B cell (primary cell): Measurements from ENCODE around the gene TMX1. TPM values are rescaled to one million over a fixed set of nuclear protein-coding genes. Genes with fewer than 3 reads are reported as not detected.

Source experiments
- ATAC-seq: fragments of 200-7000 bp; cut with Tn5 transposase; one replicate; pipeline ENCODE4 v1.10.0; 2021; ENCODE audit warnings: low read depth, mild to moderate bottlenecking, moderate number of reproducible peaks, moderate library complexity
- CTCF ChIA-PET: fragments of 350-600 bp; sonication (Branson Sonifier 250); formaldehyde crosslinking; loops from one replicate; lab custom pipeline; 2021; ENCODE audit warnings: antibody characterized with exemption, inconsistent platforms; lab: Charles Lee
- POLR2A ChIA-PET: fragments of 350-600 bp; sonication (Branson Sonifier 250); formaldehyde crosslinking; loops from one replicate; lab custom pipeline; 2021; ENCODE audit warnings: antibody characterized with exemption; lab: Charles Lee
- DNase-seq: peaks from one replicate; pipeline ENCODE4 v3.0.0; 2013
- H2AFZ ChIP-seq: 2 replicates; pipeline ENCODE4 v1.6.1; 2012; ENCODE audit warnings: mild to moderate bottlenecking, low read depth, low read length; ENCODE audit not compliant: insufficient read depth, poor library complexity, severe bottlenecking
- H3K27ac ChIP-seq, 2 donors: 1 replicate in 1 of 2; 2 replicates in 1 of 2; pipeline ENCODE4 v1.5.1; 2012 to 2013; ENCODE audit warnings: low read length in 2 of 2, mild to moderate bottlenecking in 2 of 2, moderate library complexity in 1 of 2
- H3K27me3 ChIP-seq, 4 experiments: fragments of 200-600 bp in 1 of 4; sonication (generic) in 1 of 4; replicated peaks in 1 of 4; 1 replicate in 2 of 4; 2 replicates in 2 of 4; pipeline versions ENCODE4 v1.6.1 to v1.7.0; 2013 to 2016; ENCODE audit warnings: low read length in 3 of 4, mild to moderate bottlenecking in 2 of 4, mixed read lengths in 1 of 4, moderate library complexity in 1 of 4; ENCODE audit not compliant: insufficient read depth in 4 of 4, control insufficient read depth in 3 of 4; ENCODE audit errors: control extremely low read depth in 1 of 4
- H3K36me3 ChIP-seq, 2 experiments: replicated peaks in 1 of 2; 1 replicate in 1 of 2; 2 replicates in 1 of 2; pipeline versions ENCODE4 v1.6.1 to v1.7.1; 2013; ENCODE audit warnings: low read length in 1 of 2; ENCODE audit not compliant: insufficient read depth in 2 of 2, control insufficient read depth in 1 of 2; ENCODE audit errors: control extremely low read depth in 1 of 2, extremely low read depth in 1 of 2
- H3K4me1 ChIP-seq, 2 donors: fragments of 200-600 bp in 1 of 2; sonication (generic) in 1 of 2; 1 replicate in 1 of 2; 2 replicates in 1 of 2; pipeline versions ENCODE4 v1.5.1 to v1.6.1; 2013 to 2017; ENCODE audit warnings: low read length in 2 of 2; ENCODE audit not compliant: control insufficient read depth in 2 of 2, insufficient read depth in 2 of 2
- H3K4me2 ChIP-seq: replicated peaks from 2 replicates; pipeline ENCODE3; 2012; ENCODE audit warnings: mild to moderate bottlenecking, low read depth, low read length; ENCODE audit not compliant: poor library complexity, severe bottlenecking
- H3K4me3 ChIP-seq, 5 experiments: fragments of 200-600 bp in 1 of 5; sonication (generic) in 1 of 5; 1 replicate in 3 of 5; 2 replicates in 2 of 5; pipeline versions ENCODE4 v1.5.1 to v1.7.0; 2011 to 2016; ENCODE audit warnings: low read length in 4 of 5, mild to moderate bottlenecking in 4 of 5, low read depth in 2 of 5, control low read depth in 1 of 5, moderate library complexity in 1 of 5; ENCODE audit not compliant: insufficient read depth in 1 of 5; ENCODE audit errors: control extremely low read depth in 1 of 5, extremely low read depth in 1 of 5
- H3K79me2 ChIP-seq: fragments of 200-600 bp; sonication (generic); one replicate; pipeline ENCODE4 v1.6.0; 2016; ENCODE audit warnings: low read length; ENCODE audit not compliant: control insufficient read depth, insufficient read depth
- H3K9ac ChIP-seq: fragments of 200-600 bp; sonication (generic); 2 replicates; pipeline ENCODE4 v1.6.1; 2017; ENCODE audit warnings: mild to moderate bottlenecking, low read length, moderate library complexity
- H3K9me3 ChIP-seq, 3 donors: one replicate each; pipeline versions ENCODE4 v1.6.1 to v1.7.1; 2013; ENCODE audit warnings: low read length in 2 of 3; ENCODE audit not compliant: control insufficient read depth in 2 of 3, insufficient read depth in 1 of 3; ENCODE audit errors: control extremely low read depth in 1 of 3
- H4K20me1 ChIP-seq: 2 replicates; pipeline ENCODE4 v1.6.0; 2012; ENCODE audit warnings: mild to moderate bottlenecking, low read length; ENCODE audit not compliant: insufficient read depth, control insufficient read depth, poor library complexity, severe bottlenecking
- H3K27ac Mint-ChIP-seq: one replicate; pipeline ENCODE4 v1.8.0; 2021; ENCODE audit warnings: mixed read lengths
- H3K27me3 Mint-ChIP-seq: one replicate; pipeline ENCODE4 v1.8.0; 2021; ENCODE audit warnings: mixed read lengths
- H3K4me1 Mint-ChIP-seq: one replicate; pipeline ENCODE4 v1.8.0; 2021; ENCODE audit warnings: mixed read lengths
- H3K4me3 Mint-ChIP-seq: one replicate; pipeline ENCODE4 v1.8.0; 2021; ENCODE audit warnings: mixed read lengths
- H3K9me3 Mint-ChIP-seq: one replicate; pipeline ENCODE4 v1.8.0; 2022; ENCODE audit warnings: mixed read lengths; ENCODE audit not compliant: insufficient read depth
- CTCF ChIP-seq: fragments of 200-600 bp; IDR thresholded peaks from one replicate; pipeline ENCODE4 v1.8.0; 2022; ENCODE audit warnings: antibody characterized with exemption, mild to moderate bottlenecking
- EZH2 ChIP-seq: IDR thresholded peaks from 2 replicates; pipeline ENCODE4 v1.6.1; 2012; ENCODE audit warnings: borderline replicate concordance, low read depth, mild to moderate bottlenecking, moderate library complexity, low read length; ENCODE audit not compliant: insufficient read depth, poor library complexity, severe bottlenecking
- WGBS: methylation state at CpG from one replicate; pipeline ENCODE4 v1.1.5; 2013; ENCODE audit warnings: missing lambda C conversion rate; ENCODE audit not compliant: insufficient coverage; 5-methylcytosine and 5-hydroxymethylcytosine counted together
- intact Hi-C: fragments of 100-400 bp; cut with micrococcal nuclease; formaldehyde crosslinking; loops from one replicate; pipeline ENCODE4 v1.10.0; 2022
- polyA plus RNA-seq: library from polyadenylated mRNA; depleted of rRNA; stranded (reverse); fragments of >200 nt; gene quantifications from 2 replicates; pipeline ENCODE4 v1.2.3, GENCODE V29; 2012
- total RNA-seq, 2 donors: library from RNA; stranded (reverse); fragments of 120-200 nt in 1 of 2; gene quantifications; 1 replicate in 1 of 2; 2 replicates in 1 of 2; pipeline versions ENCODE4 v1.2.3 to v1.2.4, GENCODE V29; 2013 to 2022

Gene TMX1
- total and polyA plus RNA-seq, 2 donors (not counting 1 experiment from before 2014, with no cell fraction given): 4.8 to 26.4 TPM

GRCh38 chr14:51208982-51209381, 31.1 kb upstream of the TMX1 start:
- Histone ChIP-seq H3K27ac (no peak overlapping the region), H2AFZ (no peak overlapping the region), H3K27me3 (peaks cover 0 to 5% (median 1%) of the 10 kb centered on the region in 4 experiments), H3K36me3 (no peaks in the 10 kb centered on the region), H3K4me3 (no peak overlapping the region), H3K9ac (no peak overlapping the region), H3K4me1 (peaks cover 6 to 7% of the 10 kb centered on the region in 2 donors), H4K20me1 (no peaks in the 10 kb centered on the region), H3K79me2 (no peaks in the 10 kb centered on the region), H3K4me2 (no peak overlapping the region), H3K9me3 (no peaks in the 10 kb centered on the region)
- ChIA-PET CTCF (no interaction called here), POLR2A (no interaction called here)
- intact Hi-C loops: no loop called here
- TF ChIP-seq CTCF (no peak), EZH2 (no peak)
- no peak for DNase-seq
- Mint-ChIP-seq H3K4me1 (peaks cover 8% of the 10 kb centered on the region), H3K9me3 (no peaks in the 10 kb centered on the region), H3K27ac (no peak overlapping the region), H3K4me3 (no peak overlapping the region), H3K27me3 (peaks cover 16% of the 10 kb centered on the region)
- ATAC-seq: no peak
- no CpG with 5 or more reads among the region's 1 CpG for WGBS

GRCh38 chr14:51209457-51209856, 30.6 kb upstream of the TMX1 start:
- intact Hi-C loops: no loop called here
- no peak overlapping the region for H3K4me3 ChIP-seq
- Mint-ChIP-seq H3K9me3 (no peaks in the 10 kb centered on the region), H3K27me3 (peaks cover 16% of the 10 kb centered on the region), H3K27ac (no peak overlapping the region), H3K4me1 (peaks cover 4% of the 10 kb centered on the region), H3K4me3 (no peak overlapping the region)
- H3K9me3 ChIP-seq: no peaks in the 10 kb centered on the region
- no peak overlapping the region for H3K9ac ChIP-seq
- ChIA-PET CTCF (no interaction called here), POLR2A (no interaction called here)
- no peaks in the 10 kb centered on the region for H3K79me2 ChIP-seq
- H4K20me1 ChIP-seq: no peaks in the 10 kb centered on the region
- ATAC-seq: no peak
- H3K4me2 ChIP-seq: no peak overlapping the region
- TF ChIP-seq CTCF (no peak), EZH2 (no peak)
- no peaks in the 10 kb centered on the region for H3K36me3 ChIP-seq
- no CpG with 5 or more reads among the region's 1 CpG for WGBS
- peaks cover 1 to 2% of the 10 kb centered on the region in 2 donors for H3K4me1 ChIP-seq
- H3K27me3 ChIP-seq: peaks cover 0 to 5% (median 1%) of the 10 kb centered on the region in 4 experiments
- no peak overlapping the region for H2AFZ ChIP-seq
- DNase-seq: no peak
- no peak overlapping the region for H3K27ac ChIP-seq
